ENCODE measurements around the gene IP6K1. TPM values are rescaled to one million over a fixed set of nuclear protein-coding genes. Genes with fewer than 3 reads are reported as not detected.
A peak's percentile ranks its signal among the peaks of the same experiment; 100 is the strongest.

Gene IP6K1
- total RNA-seq, 2 experiments from 2014 or later = 33.3 to 36.0 TPM

GRCh38 chr3:49719214-49719884, 67.0 kb downstream of the IP6K1 start, which contains the start of gene AMIGO3:
Gene AMIGO3, minus strand, starts transcription at chr3:49719684. Its CDS starts 219 bp downstream, at chr3:49719465.
- H3K27me3 Mint-ChIP-seq = no peaks in the 10 kb centered on the region
- peak within 1 kb of the TSS; percentile 96 for H3K4me3 Mint-ChIP-seq
- Histone ChIP-seq H3K27me3 (ENCODE audit: control insufficient read depth in 1 of 2, insufficient read depth in 2 of 2, low read length in 2 of 2) (no peaks in the 10 kb centered on the region), H3K4me3 (ENCODE audit: low read length) (peak within 1 kb of the TSS; percentile 80), H3K36me3 (ENCODE audit: insufficient read depth, low read length) (peaks cover 39% of the 10 kb centered on the region), H3K27ac (ENCODE audit: low read depth in 1 of 2, low read length in 2 of 2) (peak within 1 kb of the TSS; percentile 32 to 48), H3K9me3 (ENCODE audit: control insufficient read depth in 1 of 2, insufficient read depth in 1 of 2, low read length in 2 of 2) (no peaks in the 10 kb centered on the region), H3K4me1 (ENCODE audit: insufficient read depth, low read length) (peaks cover 36% of the 10 kb centered on the region)
- no peaks in the 10 kb centered on the region for H3K9me3 Mint-ChIP-seq
- ATAC-seq (ENCODE audit: poor library complexity) (peak; percentile 78), DNase-seq (peak; percentile 71 to 94 (median 89))
- CTCF ChIA-PET = interaction anchor here (0.7 to 2.2 kb wide), 9 partner anchors 12 to 179 kb away, joined by 3 to 8 read pairs (median 4); no protein-coding TSS in a partner anchor
- peak within 1 kb of the TSS; percentile 95 for H3K27ac Mint-ChIP-seq
- peaks cover 44% of the 10 kb centered on the region for H3K4me1 Mint-ChIP-seq (ENCODE audit: low read depth)
- intact Hi-C loops (cut with DNase I, micrococcal nuclease) = loop anchor here (2.0 kb wide), 2 partner anchors 17 to 67 kb away; partner anchors contain the start of gene IP6K1 (in 2 of the 2)
- TF ChIP-seq CTCF (IDR thresholded peaks at IDR 0.05) = peak; percentile 78
- POLR2A ChIA-PET = interaction anchor here (0.5 to 3.9 kb wide), 4 partner anchors 68 to 625 kb away, joined by 3 to 18 read pairs (median 9); partner anchors contain the start of genes INKA1, IP6K1 and QRICH1
- peaks cover 25% of the 10 kb centered on the region for H3K36me3 Mint-ChIP-seq (ENCODE audit: low read depth)

GRCh38 chr3:49718858-49719213, 67.5 kb downstream of the IP6K1 start:
- Histone ChIP-seq H3K4me3 (ENCODE audit: low read length) (peak overlapping the region; percentile 80), H3K36me3 (ENCODE audit: insufficient read depth, low read length) (peaks cover 39% of the 10 kb centered on the region), H3K27ac (ENCODE audit: low read depth in 1 of 2, low read length in 2 of 2) (no peak overlapping the region), H3K4me1 (ENCODE audit: insufficient read depth, low read length) (peaks cover 33% of the 10 kb centered on the region), H3K9me3 (ENCODE audit: control insufficient read depth in 1 of 2, insufficient read depth in 1 of 2, low read length in 2 of 2) (no peaks in the 10 kb centered on the region), H3K27me3 (ENCODE audit: control insufficient read depth in 1 of 2, insufficient read depth in 2 of 2, low read length in 2 of 2) (no peaks in the 10 kb centered on the region)
- POLR2A ChIA-PET = interaction anchor here (0.5 to 3.9 kb wide), 4 partner anchors 68 to 625 kb away, joined by 3 to 18 read pairs (median 9); partner anchors contain the start of genes INKA1, IP6K1 and QRICH1
- Mint-ChIP-seq H3K36me3 (ENCODE audit: low read depth) (peaks cover 23% of the 10 kb centered on the region), H3K27ac (peak overlapping the region; percentile 95), H3K4me3 (peak overlapping the region; percentile 96), H3K4me1 (ENCODE audit: low read depth) (peaks cover 38% of the 10 kb centered on the region), H3K9me3 (no peaks in the 10 kb centered on the region), H3K27me3 (no peaks in the 10 kb centered on the region)
- intact Hi-C loops (cut with DNase I, micrococcal nuclease) = loop anchor here (2.0 kb wide), 2 partner anchors 16 to 68 kb away; partner anchors contain the start of gene IP6K1 (in 2 of the 2)
- TF ChIP-seq CTCF (IDR thresholded peaks at IDR 0.05) = no peak
- CTCF ChIA-PET = interaction anchor here (1.2 to 2.2 kb wide), 7 partner anchors 13 to 179 kb away, joined by 3 to 8 read pairs (median 4); no protein-coding TSS in a partner anchor
- DNase-seq (peak in 1 of 14 experiments; percentile 16), ATAC-seq (ENCODE audit: poor library complexity) (no peak)

- ATAC-seq (ENCODE audit: poor library complexity) (no peak), DNase-seq (peak in 2 of 14 experiments; percentile 9 to 45)
- H3K36me3 Mint-ChIP-seq (ENCODE audit: low read depth) = peaks cover 20% of the 10 kb centered on the region
- peaks cover 34% of the 10 kb centered on the region for H3K4me1 ChIP-seq (ENCODE audit: insufficient read depth, low read length)
- intact Hi-C loops (cut with DNase I, micrococcal nuclease) = loop anchor here (2.0 kb wide), 2 partner anchors 15 to 69 kb away; partner anchors contain the start of gene IP6K1 (in 2 of the 2)
- ChIA-PET CTCF (interaction anchor here (1.2 to 2.2 kb wide), 7 partner anchors 14 to 178 kb away, joined by 3 to 8 read pairs (median 4); no protein-coding TSS in a partner anchor), POLR2A (interaction anchor here (2.0 to 3.9 kb wide), 2 partner anchors 69 to 85 kb away, joined by 15 to 18 read pairs; partner anchors contain the start of genes INKA1 and IP6K1)
- H3K27me3 ChIP-seq (ENCODE audit: control insufficient read depth in 1 of 2, insufficient read depth in 2 of 2, low read length in 2 of 2) = no peaks in the 10 kb centered on the region
- no peak for TF ChIP-seq CTCF (IDR thresholded peaks at IDR 0.05)
- no peak overlapping the region for H3K27ac ChIP-seq (ENCODE audit: low read depth in 1 of 2, low read length in 2 of 2)
- H3K4me3 ChIP-seq (ENCODE audit: low read length) = peak overlapping the region; percentile 80
- H3K9me3 Mint-ChIP-seq = no peaks in the 10 kb centered on the region
- peak overlapping the region; percentile 95 for H3K27ac Mint-ChIP-seq
- H3K4me1 Mint-ChIP-seq (ENCODE audit: low read depth) = peaks cover 34% of the 10 kb centered on the region
- peak overlapping the region; percentile 96 for H3K4me3 Mint-ChIP-seq
- no peaks in the 10 kb centered on the region for H3K9me3 ChIP-seq (ENCODE audit: control insufficient read depth in 1 of 2, insufficient read depth in 1 of 2, low read length in 2 of 2)
- H3K36me3 ChIP-seq (ENCODE audit: insufficient read depth, low read length) = peaks cover 39% of the 10 kb centered on the region
- H3K27me3 Mint-ChIP-seq = no peaks in the 10 kb centered on the region
Measured at GRCh38 chr3:49717959-49718857, 68.1 kb downstream of the IP6K1 start.

All from CD4-positive, alpha-beta T cell (primary cell).